ENCODE data around the gene NEK7.
A peak's percentile ranks its signal among the peaks of the same experiment; 100 is the strongest.
"Not testable (repeated sequence)": the region's sequence is repeated elsewhere in the genome, so short reads cannot be mapped to it uniquely, and the experiment has no call there.

The NEK7 gene

DNA sequence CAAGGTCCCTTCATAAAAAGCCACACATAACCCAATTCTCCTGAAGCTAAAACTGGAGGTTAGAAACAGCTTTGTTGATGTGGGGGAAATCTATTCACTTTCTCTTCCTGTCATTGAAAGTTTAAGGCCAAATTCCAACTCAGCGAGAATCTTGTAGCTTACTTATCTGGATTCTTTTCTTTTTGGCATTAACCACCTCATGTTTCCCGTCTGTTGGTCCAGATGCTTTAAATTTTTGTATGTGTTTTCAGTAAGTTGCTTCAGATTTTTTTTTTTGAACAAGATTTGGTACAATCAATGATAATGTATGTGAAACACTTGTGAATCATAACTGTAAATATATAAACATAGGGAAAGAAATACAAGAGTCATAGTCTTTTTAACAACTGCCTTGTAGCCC, 33.7 kb upstream of the NEK7 start:
- POLR2A ChIA-PET, result no interaction called here
- no peak for DNase-seq (ENCODE audit: extremely low spot score)
- CTCF ChIA-PET, result interaction anchor here (0.9 kb wide), 1 partner anchor 32 kb away, joined by 3 read pairs; no protein-coding TSS in a partner anchor
- TF ChIP-seq, protein P1, sequence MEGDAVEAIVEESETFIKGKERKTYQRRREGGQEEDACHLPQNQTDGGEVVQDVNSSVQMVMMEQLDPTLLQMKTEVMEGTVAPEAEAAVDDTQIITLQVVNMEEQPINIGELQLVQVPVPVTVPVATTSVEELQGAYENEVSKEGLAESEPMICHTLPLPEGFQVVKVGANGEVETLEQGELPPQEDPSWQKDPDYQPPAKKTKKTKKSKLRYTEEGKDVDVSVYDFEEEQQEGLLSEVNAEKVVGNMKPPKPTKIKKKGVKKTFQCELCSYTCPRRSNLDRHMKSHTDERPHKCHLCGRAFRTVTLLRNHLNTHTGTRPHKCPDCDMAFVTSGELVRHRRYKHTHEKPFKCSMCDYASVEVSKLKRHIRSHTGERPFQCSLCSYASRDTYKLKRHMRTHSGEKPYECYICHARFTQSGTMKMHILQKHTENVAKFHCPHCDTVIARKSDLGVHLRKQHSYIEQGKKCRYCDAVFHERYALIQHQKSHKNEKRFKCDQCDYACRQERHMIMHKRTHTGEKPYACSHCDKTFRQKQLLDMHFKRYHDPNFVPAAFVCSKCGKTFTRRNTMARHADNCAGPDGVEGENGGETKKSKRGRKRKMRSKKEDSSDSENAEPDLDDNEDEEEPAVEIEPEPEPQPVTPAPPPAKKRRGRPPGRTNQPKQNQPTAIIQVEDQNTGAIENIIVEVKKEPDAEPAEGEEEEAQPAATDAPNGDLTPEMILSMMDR (IDR thresholded peaks at IDR 0.05; ENCODE audit: control extremely low read depth, extremely low read depth, low read depth, missing control alignments), result no peak

- DNase-seq (ENCODE audit: extremely low spot score), result no peak
- TF ChIP-seq, protein P1 (IDR thresholded peaks at IDR 0.05; ENCODE audit: control extremely low read depth, extremely low read depth, low read depth, missing control alignments), result no peak
- ChIA-PET CTCF (no interaction called here), POLR2A (no interaction called here)
These were observed 32.1 kb upstream of the NEK7 start for GRCh38 chr1:198124673-198125072.

DNA sequence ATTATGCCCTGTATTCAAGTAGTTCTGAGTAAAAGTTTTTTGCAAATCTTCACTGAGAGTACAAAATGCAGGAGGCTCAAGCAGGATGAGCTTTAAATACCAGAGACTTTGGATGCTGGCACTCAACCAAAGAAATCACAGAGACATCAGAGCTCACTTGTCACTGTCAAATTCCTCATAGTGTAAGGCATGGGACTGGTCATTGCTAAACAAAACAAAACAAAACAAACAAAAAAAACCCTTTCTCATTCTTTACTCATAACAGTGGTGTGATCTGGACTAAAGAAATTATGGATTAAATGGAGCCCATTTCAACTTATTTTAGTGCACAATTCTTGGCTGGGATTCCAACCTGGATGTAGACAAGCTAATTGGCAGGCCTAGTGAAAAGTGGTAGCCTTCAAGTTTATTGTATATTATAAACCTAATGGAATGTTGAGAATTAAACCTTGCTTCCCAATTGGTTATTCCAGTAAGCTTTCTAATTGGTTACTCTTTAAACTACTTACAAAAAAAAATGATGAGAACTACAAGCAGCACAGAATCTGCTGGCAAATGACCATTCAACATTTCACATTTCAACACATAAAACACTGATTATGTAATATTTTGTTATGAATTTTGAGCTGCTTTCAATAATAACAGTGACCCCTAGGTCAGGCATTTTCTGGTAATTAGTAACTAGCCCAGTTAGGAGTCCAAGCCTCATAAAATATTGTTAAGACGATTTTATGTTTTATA, 30.6 kb upstream of the NEK7 start:
- ChIA-PET CTCF (interaction anchor here (1.0 to 2.1 kb wide), 3 partner anchors 9 to 31 kb away, joined by 3 to 9 read pairs (median 4); partner anchors contain the start of gene NEK7), POLR2A (no interaction called here)
- no peak for DNase-seq (ENCODE audit: extremely low spot score)
- TF ChIP-seq, protein P1 (IDR thresholded peaks at IDR 0.05; ENCODE audit: control extremely low read depth, extremely low read depth, low read depth, missing control alignments), result no peak

DNA sequence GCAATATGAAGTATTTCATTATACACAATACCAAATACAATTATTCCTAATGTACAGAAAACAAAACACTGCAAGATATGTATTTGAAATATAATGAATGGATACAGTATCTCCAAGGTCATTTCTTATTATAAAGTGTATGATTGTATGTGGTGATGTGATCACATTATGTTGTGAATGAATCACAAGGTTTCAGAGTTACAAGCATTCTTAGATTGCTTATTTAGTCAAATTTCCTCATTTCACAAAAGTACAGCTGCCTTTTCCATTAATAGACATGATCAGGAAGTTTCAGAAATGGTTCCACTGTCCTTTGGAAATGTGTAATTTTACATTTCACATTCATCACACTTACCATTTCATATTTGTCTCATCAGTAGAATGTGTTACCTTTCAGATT, 28.3 kb upstream of the NEK7 start:
- no peak for DNase-seq (ENCODE audit: extremely low spot score)
- ChIA-PET POLR2A (no interaction called here), CTCF (interaction anchor here (1.5 kb wide), 1 partner anchor 9 kb away, joined by 3 read pairs; no protein-coding TSS in a partner anchor)
- TF ChIP-seq, protein P1 (IDR thresholded peaks at IDR 0.05; ENCODE audit: control extremely low read depth, extremely low read depth, low read depth, missing control alignments), result no peak

DNA sequence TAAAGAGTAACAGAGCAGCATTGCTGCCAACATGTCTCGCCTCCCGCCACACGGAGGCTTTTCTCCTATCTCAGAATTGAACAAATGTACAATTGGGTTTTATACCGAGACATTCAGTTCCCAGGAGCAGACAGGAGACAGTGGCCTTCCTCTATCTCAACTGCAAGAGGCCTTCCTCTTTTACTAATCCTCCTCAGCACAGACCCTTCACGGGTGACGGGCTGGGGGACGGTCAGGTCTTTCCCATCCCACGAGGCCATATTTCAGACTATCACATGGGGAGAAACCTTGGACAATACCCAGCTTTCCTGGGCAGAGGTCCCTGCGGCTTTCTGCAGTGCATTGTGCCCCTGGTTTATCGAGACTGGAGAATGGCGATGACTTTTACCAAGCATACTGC, 26.7 kb upstream of the NEK7 start:
- DNase-seq (ENCODE audit: extremely low spot score); POLR2A ChIA-PET: not testable (repeated sequence)
- CTCF ChIA-PET, result interaction anchor here (0.9 to 1.5 kb wide), 3 partner anchors 8 to 26 kb away, joined by 3 read pairs; no protein-coding TSS in a partner anchor

GRCh38 chr1:198132060-198132781, 24.6 kb upstream of the NEK7 start:
- TF ChIP-seq, protein P1 (IDR thresholded peaks at IDR 0.05; ENCODE audit: control extremely low read depth, extremely low read depth, low read depth, missing control alignments), result no peak
- POLR2A ChIA-PET, result no interaction called here
- CTCF ChIA-PET, result interaction anchor here (1.9 kb wide), 1 partner anchor 14 kb away, joined by 4 read pairs; no protein-coding TSS in a partner anchor
- DNase-seq (ENCODE audit: extremely low spot score), result peak; percentile 43

GRCh38 chr1:198134252-198134651, 22.5 kb upstream of the NEK7 start:
- TF ChIP-seq, protein P1 (IDR thresholded peaks at IDR 0.05; ENCODE audit: control extremely low read depth, extremely low read depth, low read depth, missing control alignments), result no peak
- ChIA-PET CTCF (no interaction called here), POLR2A (no interaction called here)
- DNase-seq (ENCODE audit: extremely low spot score), result no peak

Measured in GM10248 (cell line).